GM12878 (cell line): ENCODE results near the gene HES7. TPM values are rescaled to one million over a fixed set of nuclear protein-coding genes. Genes with fewer than 3 reads are reported as not detected.
A peak's percentile ranks its signal among the peaks of the same experiment; 100 is the strongest.

Experiments used
- ATF7 ChIP-seq: fragments of 450-650 bp; IDR thresholded peaks from 2 replicates; pipeline ENCODE4 v1.6.1; 2016; ENCODE audit warnings: low read depth, mild to moderate bottlenecking
- CREM ChIP-seq: IDR thresholded peaks from 2 replicates; pipeline ENCODE4 v1.6.1; 2014; ENCODE audit warnings: antibody characterized with exemption, low read depth
- GABPA ChIP-seq: IDR thresholded peaks from 2 replicates; pipeline ENCODE4 v1.6.1; 2014; ENCODE audit warnings: antibody characterized with exemption, low read depth, mild to moderate bottlenecking, inconsistent platforms
- IKZF2 ChIP-seq, 2 experiments: fragments of 450-650 bp; IDR thresholded peaks; 2 replicates each; pipeline ENCODE4 v1.6.1; 2017; ENCODE audit warnings: mild to moderate bottlenecking in 2 of 2, moderate library complexity in 2 of 2
- MEF2B ChIP-seq: fragments of 450-650 bp; IDR thresholded peaks from 2 replicates; pipeline ENCODE4 v1.6.1; 2018; ENCODE audit warnings: mild to moderate bottlenecking, moderate library complexity; ENCODE audit not compliant: partially characterized antibody, poor library complexity, severe bottlenecking
- MTA2 ChIP-seq: fragments of 450-650 bp; IDR thresholded peaks from 2 replicates; pipeline ENCODE4 v1.6.1; 2016; ENCODE audit warnings: low read depth, mild to moderate bottlenecking, moderate library complexity
- NR2C1 ChIP-seq: fragments of 450-650 bp; IDR thresholded peaks from 2 replicates; pipeline ENCODE4 v1.6.1; 2017; ENCODE audit warnings: antibody characterized with exemption, mild to moderate bottlenecking, moderate library complexity
- POLR2A ChIP-seq: IDR thresholded peaks from 2 replicates; pipeline ENCODE4 v1.6.1; 2011; ENCODE audit warnings: low read depth, mild to moderate bottlenecking, low read length
- RAD21 ChIP-seq: IDR thresholded peaks from 2 replicates; pipeline ENCODE4 v1.6.1; 2011; ENCODE audit warnings: mild to moderate bottlenecking, low read depth, low read length, moderate library complexity; ENCODE audit not compliant: insufficient read depth
- RFX5 ChIP-seq: IDR thresholded peaks from 2 replicates; pipeline ENCODE4 v1.6.1; 2011; ENCODE audit warnings: low read depth, low read length, improper control_type of control experiment
- RUNX3 ChIP-seq: IDR thresholded peaks from 2 replicates; pipeline ENCODE4 v1.6.1; 2012; ENCODE audit warnings: low read length, inconsistent platforms
- ZNF207 ChIP-seq: fragments of 450-650 bp; IDR thresholded peaks from 2 replicates; pipeline ENCODE4 v1.6.1; 2014; ENCODE audit warnings: antibody characterized with exemption, mild to moderate bottlenecking, borderline replicate concordance
- ZSCAN29 ChIP-seq: fragments of 450-650 bp; IDR thresholded peaks from 2 replicates; pipeline ENCODE4 v1.6.1; 2017; ENCODE audit warnings: mild to moderate bottlenecking, moderate library complexity
- polyA plus RNA-seq, 11 experiments: library from polyadenylated mRNA; depleted of rRNA in 4 of 11; unstranded in 6 of 11; stranded (reverse) in 5 of 11; fragments of >200 nt; fragmentation: Nextera tagmentation in 4 of 11; fragmentation: Illumina TruSeq in 1 of 11; extraction: Ambion mirVana in 4 of 11; extraction: Trizol in 1 of 11; gene quantifications; 1 replicate in 1 of 11; 2 replicates in 10 of 11; pipeline versions ENCODE4 v1.2.1 to v1.2.3, GENCODE V29; 2011 to 2016; ENCODE audit warnings: inconsistent platforms in 2 of 11, missing spikeins in 2 of 11, low read depth in 1 of 11
- total RNA-seq, 4 experiments: library from RNA; depleted of rRNA in 3 of 4; stranded (reverse); fragments of >200 nt in 3 of 4; fragmentation: Illumina TruSeq in 1 of 4; extraction: Trizol in 1 of 4; gene quantifications; 2 replicates each; pipeline versions ENCODE4 v1.2.1 to v1.2.3, GENCODE V29; 2013 to 2021
- TF ChIP-seq, protein P1 (sequence below): IDR thresholded peaks from 2 replicates; pipeline ENCODE4 v1.6.1; 2011; ENCODE audit warnings: low read depth, mild to moderate bottlenecking, low read length, moderate library complexity, borderline replicate concordance; ENCODE audit errors: extremely low read depth
- TF ChIP-seq, protein P2 (sequence below): IDR thresholded peaks from 2 replicates; pipeline ENCODE4 v1.6.1; 2012; ENCODE audit warnings: improper control_type of control experiment, low read depth, low read length; ENCODE audit not compliant: insufficient replicate concordance
- TF ChIP-seq, protein P3 (sequence below): IDR thresholded peaks from 2 replicates; pipeline ENCODE4 v1.6.1; 2011; ENCODE audit warnings: borderline replicate concordance, low read depth, mild to moderate bottlenecking, moderate library complexity, mixed read lengths, low read length; ENCODE audit not compliant: insufficient read depth; ENCODE audit errors: extremely low read length
- TF ChIP-seq, protein P4 (sequence below): fragments of 450-650 bp; IDR thresholded peaks from 2 replicates; pipeline ENCODE4 v1.6.1; 2014; ENCODE audit warnings: mild to moderate bottlenecking
- TF ChIP-seq, protein P5 (sequence below): fragments of 450-650 bp; IDR thresholded peaks from 2 replicates; pipeline ENCODE4 v1.6.1; 2016; ENCODE audit warnings: mild to moderate bottlenecking
- TF ChIP-seq, protein P6 (sequence below): fragments of 450-650 bp; conservative IDR thresholded peaks from 2 replicates; pipeline ENCODE4 v1.6.1; 2017; ENCODE audit warnings: mild to moderate bottlenecking, moderate library complexity

HES7 gene
- total and polyA plus RNA-seq, 10 of the 15 experiments (the other 5 are each of a cell fraction or from before 2014, with no cell fraction given): 0.07 to 1.3 (median 0.63) TPM; not detected in 4

DNA sequence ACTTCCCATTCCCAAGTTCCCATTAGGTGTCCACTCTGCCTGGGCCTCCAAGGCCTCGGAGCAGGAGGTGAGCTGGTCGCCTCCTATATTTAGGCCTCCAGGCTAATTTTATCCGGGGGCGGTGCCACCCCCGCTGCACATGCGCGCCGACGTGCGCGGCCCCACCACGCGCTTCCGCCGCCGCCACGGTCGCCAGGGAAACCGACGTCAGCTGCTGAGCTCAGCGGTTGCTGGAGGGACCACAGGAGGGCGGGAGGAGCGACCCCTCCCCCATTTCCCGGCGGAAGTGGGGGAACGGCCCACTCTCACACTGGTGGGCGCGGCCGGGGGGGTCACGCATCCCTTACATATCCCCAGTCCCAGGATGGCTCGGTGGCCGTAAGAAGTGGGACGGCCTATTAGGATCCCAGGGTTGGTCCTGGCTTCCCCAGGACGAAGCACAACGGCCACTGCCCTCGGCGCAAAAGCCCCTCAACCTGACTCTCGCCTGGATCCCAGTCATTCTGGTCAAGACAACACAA, 27.3 kb upstream of the HES7 start (continued):
- TF ChIP-seq CREM: peak; percentile 89
- TF ChIP-seq, protein P1, sequence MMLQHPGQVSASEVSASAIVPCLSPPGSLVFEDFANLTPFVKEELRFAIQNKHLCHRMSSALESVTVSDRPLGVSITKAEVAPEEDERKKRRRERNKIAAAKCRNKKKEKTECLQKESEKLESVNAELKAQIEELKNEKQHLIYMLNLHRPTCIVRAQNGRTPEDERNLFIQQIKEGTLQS: peak; percentile 2; the same call in 1 of the 2 replicates
- TF ChIP-seq RFX5: peak; percentile 95
- TF ChIP-seq ZSCAN29: no peak
- TF ChIP-seq RUNX3: peak; percentile 67
- TF ChIP-seq, protein P2, sequence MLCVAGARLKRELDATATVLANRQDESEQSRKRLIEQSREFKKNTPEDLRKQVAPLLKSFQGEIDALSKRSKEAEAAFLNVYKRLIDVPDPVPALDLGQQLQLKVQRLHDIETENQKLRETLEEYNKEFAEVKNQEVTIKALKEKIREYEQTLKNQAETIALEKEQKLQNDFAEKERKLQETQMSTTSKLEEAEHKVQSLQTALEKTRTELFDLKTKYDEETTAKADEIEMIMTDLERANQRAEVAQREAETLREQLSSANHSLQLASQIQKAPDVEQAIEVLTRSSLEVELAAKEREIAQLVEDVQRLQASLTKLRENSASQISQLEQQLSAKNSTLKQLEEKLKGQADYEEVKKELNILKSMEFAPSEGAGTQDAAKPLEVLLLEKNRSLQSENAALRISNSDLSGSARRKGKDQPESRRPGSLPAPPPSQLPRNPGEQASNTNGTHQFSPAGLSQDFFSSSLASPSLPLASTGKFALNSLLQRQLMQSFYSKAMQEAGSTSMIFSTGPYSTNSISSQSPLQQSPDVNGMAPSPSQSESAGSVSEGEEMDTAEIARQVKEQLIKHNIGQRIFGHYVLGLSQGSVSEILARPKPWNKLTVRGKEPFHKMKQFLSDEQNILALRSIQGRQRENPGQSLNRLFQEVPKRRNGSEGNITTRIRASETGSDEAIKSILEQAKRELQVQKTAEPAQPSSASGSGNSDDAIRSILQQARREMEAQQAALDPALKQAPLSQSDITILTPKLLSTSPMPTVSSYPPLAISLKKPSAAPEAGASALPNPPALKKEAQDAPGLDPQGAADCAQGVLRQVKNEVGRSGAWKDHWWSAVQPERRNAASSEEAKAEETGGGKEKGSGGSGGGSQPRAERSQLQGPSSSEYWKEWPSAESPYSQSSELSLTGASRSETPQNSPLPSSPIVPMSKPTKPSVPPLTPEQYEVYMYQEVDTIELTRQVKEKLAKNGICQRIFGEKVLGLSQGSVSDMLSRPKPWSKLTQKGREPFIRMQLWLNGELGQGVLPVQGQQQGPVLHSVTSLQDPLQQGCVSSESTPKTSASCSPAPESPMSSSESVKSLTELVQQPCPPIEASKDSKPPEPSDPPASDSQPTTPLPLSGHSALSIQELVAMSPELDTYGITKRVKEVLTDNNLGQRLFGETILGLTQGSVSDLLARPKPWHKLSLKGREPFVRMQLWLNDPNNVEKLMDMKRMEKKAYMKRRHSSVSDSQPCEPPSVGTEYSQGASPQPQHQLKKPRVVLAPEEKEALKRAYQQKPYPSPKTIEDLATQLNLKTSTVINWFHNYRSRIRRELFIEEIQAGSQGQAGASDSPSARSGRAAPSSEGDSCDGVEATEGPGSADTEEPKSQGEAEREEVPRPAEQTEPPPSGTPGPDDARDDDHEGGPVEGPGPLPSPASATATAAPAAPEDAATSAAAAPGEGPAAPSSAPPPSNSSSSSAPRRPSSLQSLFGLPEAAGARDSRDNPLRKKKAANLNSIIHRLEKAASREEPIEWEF: no peak
- TF ChIP-seq, protein P3, sequence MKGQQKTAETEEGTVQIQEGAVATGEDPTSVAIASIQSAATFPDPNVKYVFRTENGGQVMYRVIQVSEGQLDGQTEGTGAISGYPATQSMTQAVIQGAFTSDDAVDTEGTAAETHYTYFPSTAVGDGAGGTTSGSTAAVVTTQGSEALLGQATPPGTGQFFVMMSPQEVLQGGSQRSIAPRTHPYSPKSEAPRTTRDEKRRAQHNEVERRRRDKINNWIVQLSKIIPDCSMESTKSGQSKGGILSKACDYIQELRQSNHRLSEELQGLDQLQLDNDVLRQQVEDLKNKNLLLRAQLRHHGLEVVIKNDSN: peak; percentile 51
- TF ChIP-seq NR2C1: no peak
- peak; percentile 69 for TF ChIP-seq POLR2A
- TF ChIP-seq, protein P4, sequence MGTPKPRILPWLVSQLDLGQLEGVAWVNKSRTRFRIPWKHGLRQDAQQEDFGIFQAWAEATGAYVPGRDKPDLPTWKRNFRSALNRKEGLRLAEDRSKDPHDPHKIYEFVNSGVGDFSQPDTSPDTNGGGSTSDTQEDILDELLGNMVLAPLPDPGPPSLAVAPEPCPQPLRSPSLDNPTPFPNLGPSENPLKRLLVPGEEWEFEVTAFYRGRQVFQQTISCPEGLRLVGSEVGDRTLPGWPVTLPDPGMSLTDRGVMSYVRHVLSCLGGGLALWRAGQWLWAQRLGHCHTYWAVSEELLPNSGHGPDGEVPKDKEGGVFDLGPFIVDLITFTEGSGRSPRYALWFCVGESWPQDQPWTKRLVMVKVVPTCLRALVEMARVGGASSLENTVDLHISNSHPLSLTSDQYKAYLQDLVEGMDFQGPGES: no peak
- TF ChIP-seq, protein P5, sequence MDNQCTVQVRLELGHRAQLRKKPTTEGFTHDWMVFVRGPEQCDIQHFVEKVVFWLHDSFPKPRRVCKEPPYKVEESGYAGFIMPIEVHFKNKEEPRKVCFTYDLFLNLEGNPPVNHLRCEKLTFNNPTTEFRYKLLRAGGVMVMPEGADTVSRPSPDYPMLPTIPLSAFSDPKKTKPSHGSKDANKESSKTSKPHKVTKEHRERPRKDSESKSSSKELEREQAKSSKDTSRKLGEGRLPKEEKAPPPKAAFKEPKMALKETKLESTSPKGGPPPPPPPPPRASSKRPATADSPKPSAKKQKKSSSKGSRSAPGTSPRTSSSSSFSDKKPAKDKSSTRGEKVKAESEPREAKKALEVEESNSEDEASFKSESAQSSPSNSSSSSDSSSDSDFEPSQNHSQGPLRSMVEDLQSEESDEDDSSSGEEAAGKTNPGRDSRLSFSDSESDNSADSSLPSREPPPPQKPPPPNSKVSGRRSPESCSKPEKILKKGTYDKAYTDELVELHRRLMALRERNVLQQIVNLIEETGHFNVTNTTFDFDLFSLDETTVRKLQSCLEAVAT: 0 out of 2 replicates have a peak, but pooled peaks have one; percentile 53
- no peak; the same call in 1 of the 2 replicates for TF ChIP-seq GABPA
- no peak for TF ChIP-seq RAD21
- TF ChIP-seq IKZF2 (IDR thresholded peaks at IDR 0.05): peak; percentile 73 to 76
- TF ChIP-seq, protein P6, sequence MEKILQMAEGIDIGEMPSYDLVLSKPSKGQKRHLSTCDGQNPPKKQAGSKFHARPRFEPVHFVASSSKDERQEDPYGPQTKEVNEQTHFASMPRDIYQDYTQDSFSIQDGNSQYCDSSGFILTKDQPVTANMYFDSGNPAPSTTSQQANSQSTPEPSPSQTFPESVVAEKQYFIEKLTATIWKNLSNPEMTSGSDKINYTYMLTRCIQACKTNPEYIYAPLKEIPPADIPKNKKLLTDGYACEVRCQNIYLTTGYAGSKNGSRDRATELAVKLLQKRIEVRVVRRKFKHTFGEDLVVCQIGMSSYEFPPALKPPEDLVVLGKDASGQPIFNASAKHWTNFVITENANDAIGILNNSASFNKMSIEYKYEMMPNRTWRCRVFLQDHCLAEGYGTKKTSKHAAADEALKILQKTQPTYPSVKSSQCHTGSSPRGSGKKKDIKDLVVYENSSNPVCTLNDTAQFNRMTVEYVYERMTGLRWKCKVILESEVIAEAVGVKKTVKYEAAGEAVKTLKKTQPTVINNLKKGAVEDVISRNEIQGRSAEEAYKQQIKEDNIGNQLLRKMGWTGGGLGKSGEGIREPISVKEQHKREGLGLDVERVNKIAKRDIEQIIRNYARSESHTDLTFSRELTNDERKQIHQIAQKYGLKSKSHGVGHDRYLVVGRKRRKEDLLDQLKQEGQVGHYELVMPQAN: peak; percentile 78
- peak; percentile 12; the same call in 1 of the 2 replicates for TF ChIP-seq MTA2
- TF ChIP-seq MEF2B: peak; percentile 81
- peak; percentile 38; the same call in 1 of the 2 replicates for TF ChIP-seq ATF7
- TF ChIP-seq ZNF207: peak; percentile 39; the same call in 1 of the 2 replicates
